Motor neuron (in vitro differentiated cells): ENCODE measurements around the gene SUPT7L. TPM values are rescaled to one million over a fixed set of nuclear protein-coding genes. Genes with fewer than 3 reads are reported as not detected.
"Not testable (repeated sequence)": the region's sequence is repeated elsewhere in the genome, so short reads cannot be mapped to it uniquely, and the experiment has no call there.

Experiments
- ATAC-seq, 8 experiments: fragments of 200-7000 bp; cut with Tn5 transposase; replicated peaks in 6 of 8; 2 replicates each; pipeline ENCODE4 v1.8.0; 2021; ENCODE audit warnings: mild to moderate bottlenecking in 8 of 8, moderate library complexity in 8 of 8
- H3K27ac ChIP-seq, 2 donors: fragments of 250-450 bp; sonication (Bioruptor Pico); 2 replicates each; pipeline ENCODE4 v1.9.0; 2021; ENCODE audit warnings: antibody characterized with exemption in 2 of 2, mild to moderate bottlenecking in 2 of 2, moderate library complexity in 1 of 2
- H3K4me1 ChIP-seq, 2 donors: fragments of 250-450 bp; sonication (Bioruptor Pico); replicated peaks in 1 of 2; 2 replicates each; pipeline ENCODE4 v1.6.1; 2021; ENCODE audit warnings: antibody characterized with exemption in 2 of 2, mild to moderate bottlenecking in 2 of 2, moderate library complexity in 1 of 2
- H3K4me3 ChIP-seq, 5 donors: fragments of 250-450 bp; sonication (Bioruptor Pico); 2 replicates each; pipeline ENCODE4 v1.9.0; 2021; ENCODE audit warnings: antibody characterized with exemption in 5 of 5, mild to moderate bottlenecking in 5 of 5, moderate library complexity in 4 of 5
- WGBS, 10 experiments: fragments of 450-650 bp; shearing (Covaris generic); methylation state at CpG; one replicate each; pipeline ENCODE4 v1.0.0; 2022; 5-methylcytosine and 5-hydroxymethylcytosine counted together
- in situ Hi-C, 9 experiments: fragments of 400-800 bp; cut with MboI; loops; one replicate each; pipeline ENCODE4 v1.15.0; 2021; ENCODE audit warnings: low sequenced_read_pairs in 9 of 9, low pct_unique_long_range_greater_than_20kb in 2 of 9; ENCODE audit not compliant: unreplicated experiment in 9 of 9
- total RNA-seq, 8 experiments: library from RNA; unstranded; fragments of 300-600 nt; gene quantifications; 2 replicates each; pipeline versions ENCODE4 v1.2.3 to v1.2.4, GENCODE V29; 2022

SUPT7L gene
- total RNA-seq, 8 experiments from 2014 or later = 33.9 to 59.7 (median 40.3) TPM

GRCh38 chr2:27627963-27628766, 35.2 kb downstream of the SUPT7L start:
- in situ Hi-C loops = no loop called here
- Histone ChIP-seq H3K4me3 (peak overlapping the region; percentile 71 to 96 (median 81)), H3K4me1 (peaks cover 17% of the 10 kb centered on the region in 2 donors), H3K27ac (peak overlapping the region; percentile 48 to 67)
- WGBS, 10 experiments = 0 to 16% (median 8%) methylated on average over 2 to 3 of the region's 21 CpGs; no CpG with 5 or more reads in 5 of the 10 experiments
- ATAC-seq = peak; percentile 57 to 80 (median 74)

GRCh38 chr2:27626921-27627320, 36.5 kb downstream of the SUPT7L start:
- H3K27ac ChIP-seq, H3K4me3 ChIP-seq, in situ Hi-C loops, ATAC-seq: not testable (repeated sequence)
- peaks cover 17 to 21% of the 10 kb centered on the region in 2 donors for H3K4me1 ChIP-seq
- WGBS, 10 experiments = 58 to 90% (median 70%) methylated on average over 1 to 2 of the region's 3 CpGs; no CpG with 5 or more reads in 3 of the 10 experiments

- 60 to 100% (median 90%) methylated on average over 1 of the region's 1 CpG; no CpG with 5 or more reads in 3 of the 10 experiments for WGBS, 10 experiments
Observed at GRCh38 chr2:27626323-27626722, 37.1 kb downstream of the SUPT7L start.

GRCh38 chr2:27624943-27625342, 38.5 kb downstream of the SUPT7L start:
- Histone ChIP-seq H3K27ac (no peak overlapping the region), H3K4me3 (no peak overlapping the region), H3K4me1 (peaks cover 15 to 21% of the 10 kb centered on the region in 2 donors)
- no peak for ATAC-seq
- in situ Hi-C loops = no loop called here

More at GRCh38 chr2:27626323-27626722, 37.1 kb downstream of the SUPT7L start:
- ATAC-seq, H3K4me3 ChIP-seq, in situ Hi-C loops, H3K27ac ChIP-seq: not testable (repeated sequence)
- H3K4me1 ChIP-seq = peaks cover 17 to 21% of the 10 kb centered on the region in 2 donors

- in situ Hi-C loops = no loop called here
- ATAC-seq = peak; percentile 34 to 97 (median 72)
- no peak overlapping the region for H3K27ac ChIP-seq
- peaks cover 10 to 17% of the 10 kb centered on the region in 2 donors for H3K4me1 ChIP-seq
- WGBS, 10 experiments = 0 to 100% (median 51%) methylated on average over 1 to 3 of the region's 3 CpGs
- no peak overlapping the region for H3K4me3 ChIP-seq
Observed at GRCh38 chr2:27622921-27623384, 40.5 kb downstream of the SUPT7L start.

- H3K4me1 ChIP-seq = peaks cover 0 to 4% of the 10 kb centered on the region in 2 donors
- in situ Hi-C loops = no loop called here
- no peak overlapping the region for H3K4me3 ChIP-seq
- peak in 1 of 8 experiments; percentile 5 for ATAC-seq
- H3K27ac ChIP-seq = no peak overlapping the region
- WGBS, 10 experiments = 0 to 100% (median 100%) methylated on average over 1 of the region's 1 CpG; no CpG with 5 or more reads in 3 of the 10 experiments
Observed at GRCh38 chr2:27621524-27621923, 41.9 kb downstream of the SUPT7L start.

GRCh38 chr2:27615316-27615715, 48.1 kb downstream of the SUPT7L start:
- no peak overlapping the region for H3K4me3 ChIP-seq
- H3K27ac ChIP-seq = no peak overlapping the region
- ATAC-seq = no peak
- in situ Hi-C loops = no loop called here
- no peaks in the 10 kb centered on the region for H3K4me1 ChIP-seq
- WGBS, 10 experiments = 20 to 100% (median 88%) methylated on average over 1 to 3 of the region's 3 CpGs; no CpG with 5 or more reads in 3 of the 10 experiments

- no peak overlapping the region for H3K27ac ChIP-seq
- ATAC-seq = no peak
- no peak overlapping the region for H3K4me3 ChIP-seq
- no peaks in the 10 kb centered on the region for H3K4me1 ChIP-seq
- WGBS, 10 experiments = 86 to 100% (median 98%) methylated on average over 1 to 2 of the region's 2 CpGs; no CpG with 5 or more reads in 2 of the 10 experiments
- in situ Hi-C loops = no loop called here
Observed at GRCh38 chr2:27613985-27614384, 49.4 kb downstream of the SUPT7L start.

GRCh38 chr2:27606611-27607010, 56.8 kb downstream of the SUPT7L start:
- Histone ChIP-seq H3K4me1 (no peaks in the 10 kb centered on the region), H3K27ac (no peak overlapping the region), H3K4me3 (no peak overlapping the region)
- no peak for ATAC-seq
- 78 to 100% (median 100%) methylated on average over 1 to 2 of the region's 2 CpGs; no CpG with 5 or more reads in 5 of the 10 experiments for WGBS, 10 experiments
- in situ Hi-C loops = no loop called here

Other genes starting within 250 kb of the SUPT7L start
- 100 to 1,000 TPM in 1 of 8 experiments, 10 to 100 TPM in 7; 48.8 to 108 (median 77.5) TPM for gene NRBP1, start 235.0 kb downstream of the SUPT7L start, total RNA-seq
- 1 to 10 TPM in 6 of 8 experiments, under 1 TPM in 1, not detected in 1; 0.54 to 3.2 (median 1.7) TPM for gene KRTCAP3, start 221.2 kb downstream of the SUPT7L start, total RNA-seq
- gene IFT172, start 173.9 kb downstream of the SUPT7L start, total RNA-seq = 10 to 100 TPM; 16.8 to 44.0 (median 24.7) TPM
- 10 to 100 TPM in 1 of 8 experiments, 1 to 10 TPM in 7; 2.8 to 74.2 (median 6.8) TPM for gene FNDC4, start 168.4 kb downstream of the SUPT7L start, total RNA-seq
- gene GCKR, start 166.8 kb downstream of the SUPT7L start, total RNA-seq = 1 to 10 TPM in 2 of 8 experiments, under 1 TPM in 5, not detected in 1; 0.16 to 2.4 (median 0.66) TPM
- 10 to 100 TPM; 15.7 to 67.2 (median 51.4) TPM for gene ZNF512, start 80.6 kb downstream of the SUPT7L start, total RNA-seq
- gene CCDC121, start 34.6 kb downstream of the SUPT7L start, total RNA-seq = 10 to 100 TPM in 1 of 8 experiments, 1 to 10 TPM in 7; 2.4 to 18.5 (median 6.5) TPM
- gene GPN1, start 34.6 kb downstream of the SUPT7L start, total RNA-seq = 10 to 100 TPM; 22.5 to 67.6 (median 32.5) TPM
- gene SLC4A1AP, start 275 bp upstream of the SUPT7L start, total RNA-seq = 10 to 100 TPM; 26.3 to 35.6 (median 29.9) TPM
- gene MRPL33, start 108.1 kb upstream of the SUPT7L start, total RNA-seq = 100 to 1,000 TPM; 152 to 352 (median 169) TPM
- gene RBKS, start 226.8 kb upstream of the SUPT7L start, total RNA-seq = 1 to 10 TPM; 2.4 to 9.7 (median 3.6) TPM
- 100 to 1,000 TPM in 1 of 8 experiments, 10 to 100 TPM in 7; 16.4 to 110 (median 36.4) TPM for gene BABAM2, start 227.1 kb upstream of the SUPT7L start, total RNA-seq